ENCODE data around the gene SLC22A3. TPM values are rescaled to one million over a fixed set of nuclear protein-coding genes. Genes with fewer than 3 reads are reported as not detected.

SLC22A3 gene
- total RNA-seq, 2 experiments from 2014 or later = not detected

DNA sequence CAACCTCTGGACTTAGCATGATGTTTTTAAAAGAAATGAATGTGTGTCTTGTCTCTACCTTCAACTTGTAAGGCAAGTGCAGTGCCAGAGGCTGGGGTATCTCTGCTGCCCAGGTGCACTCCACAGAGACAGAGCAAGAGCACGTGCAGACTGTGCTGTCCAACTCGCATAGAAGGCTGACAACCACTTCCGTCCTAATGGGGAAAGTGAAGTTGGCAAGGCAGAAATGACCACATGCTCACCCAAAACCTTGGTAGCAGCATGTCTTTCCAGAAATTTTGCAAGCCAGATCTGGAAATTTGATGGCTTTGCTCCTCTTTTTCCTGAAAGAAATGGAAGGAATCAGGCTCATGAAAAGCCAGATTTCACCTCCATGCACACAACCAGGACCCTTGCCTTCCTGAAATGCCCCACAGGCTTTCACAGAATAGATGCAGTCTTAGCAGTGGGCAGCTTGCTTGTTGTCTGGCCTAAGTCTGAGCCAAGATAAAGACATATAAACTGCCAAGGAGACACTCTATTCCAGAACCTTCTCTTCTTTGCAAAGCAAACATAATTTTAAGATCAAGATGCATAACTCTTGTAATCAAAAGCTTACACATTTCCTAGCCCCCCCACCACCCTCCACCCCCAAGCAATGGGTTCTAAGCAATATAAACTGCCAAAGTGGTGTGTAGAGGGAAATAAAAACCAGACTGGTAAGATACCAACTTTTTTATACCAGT lies 26.8 kb downstream of the SLC22A3 start:
- no TSS peak for BruUV-seq (replicated peaks)
- ChIA-PET POLR2A (no interaction called here), CTCF (ENCODE audit: unreplicated experiment) (no interaction called here)

DNA sequence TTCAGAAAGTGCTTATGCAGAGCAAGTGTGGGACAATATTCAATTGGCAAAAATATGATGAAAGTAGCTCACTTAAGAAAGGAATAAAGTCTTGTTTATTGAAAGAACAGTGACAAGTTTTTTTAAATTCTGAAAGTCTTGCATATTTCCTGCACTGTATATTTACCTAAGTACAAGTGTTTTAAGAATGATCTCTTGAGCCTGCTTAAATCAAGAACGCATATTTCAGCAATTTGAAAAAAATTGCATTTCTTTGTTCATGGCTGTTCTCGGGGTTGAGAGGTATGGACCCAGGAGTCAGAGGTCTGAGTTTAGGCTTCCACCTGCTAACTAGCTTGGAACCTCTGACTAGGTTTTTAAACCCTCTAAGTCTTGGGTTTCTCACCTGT lies 27.4 kb downstream of the SLC22A3 start:
- Histone ChIP-seq H3K4me3 (ENCODE audit: low read depth, low read length, poor library complexity, severe bottlenecking) (no peak overlapping the region), H3K9me3 (ENCODE audit: low read length) (no peaks in the 10 kb centered on the region), H3K4me1 (ENCODE audit: insufficient read depth, low read length, poor library complexity, severe bottlenecking) (no peaks in the 10 kb centered on the region), H3K79me2 (ENCODE audit: insufficient read depth, low read depth, low read length) (no peaks in the 10 kb centered on the region), H2AFZ (ENCODE audit: low read length) (no peak overlapping the region), H3K4me2 (ENCODE audit: low read length) (no peak overlapping the region), H3K27ac (ENCODE audit: low read depth, low read length, poor library complexity, severe bottlenecking) (no peak overlapping the region), H4K20me1 (ENCODE audit: insufficient read depth, low read length) (no peaks in the 10 kb centered on the region), H3K9me2 (ENCODE audit: insufficient read depth, low read length) (no peaks in the 10 kb centered on the region), H3K36me3 (ENCODE audit: insufficient read depth, low read length) (no peaks in the 10 kb centered on the region)
- BruUV-seq (replicated peaks) = no TSS peak
- POLR2A ChIA-PET = no interaction called here
- no peak for DNase-seq (ENCODE audit: low spot score)
- intact Hi-C loops (cut with micrococcal nuclease; ENCODE audit: unreplicated experiment) = no loop called here
- TF ChIP-seq EZH2phosphoT487 (IDR thresholded peaks at IDR 0.05; ENCODE audit: borderline replicate concordance, low read depth, low read length) = no peak
- TF ChIP-seq, protein P1, sequence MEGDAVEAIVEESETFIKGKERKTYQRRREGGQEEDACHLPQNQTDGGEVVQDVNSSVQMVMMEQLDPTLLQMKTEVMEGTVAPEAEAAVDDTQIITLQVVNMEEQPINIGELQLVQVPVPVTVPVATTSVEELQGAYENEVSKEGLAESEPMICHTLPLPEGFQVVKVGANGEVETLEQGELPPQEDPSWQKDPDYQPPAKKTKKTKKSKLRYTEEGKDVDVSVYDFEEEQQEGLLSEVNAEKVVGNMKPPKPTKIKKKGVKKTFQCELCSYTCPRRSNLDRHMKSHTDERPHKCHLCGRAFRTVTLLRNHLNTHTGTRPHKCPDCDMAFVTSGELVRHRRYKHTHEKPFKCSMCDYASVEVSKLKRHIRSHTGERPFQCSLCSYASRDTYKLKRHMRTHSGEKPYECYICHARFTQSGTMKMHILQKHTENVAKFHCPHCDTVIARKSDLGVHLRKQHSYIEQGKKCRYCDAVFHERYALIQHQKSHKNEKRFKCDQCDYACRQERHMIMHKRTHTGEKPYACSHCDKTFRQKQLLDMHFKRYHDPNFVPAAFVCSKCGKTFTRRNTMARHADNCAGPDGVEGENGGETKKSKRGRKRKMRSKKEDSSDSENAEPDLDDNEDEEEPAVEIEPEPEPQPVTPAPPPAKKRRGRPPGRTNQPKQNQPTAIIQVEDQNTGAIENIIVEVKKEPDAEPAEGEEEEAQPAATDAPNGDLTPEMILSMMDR (conservative IDR thresholded peaks at IDR 0.05; ENCODE audit: low read length) = no peak
- CTCF ChIA-PET (ENCODE audit: unreplicated experiment) = no interaction called here

More for the DNA sequence above, 26.8 kb downstream of the SLC22A3 start:
- intact Hi-C loops (cut with micrococcal nuclease; ENCODE audit: unreplicated experiment) = no loop called here
- H4K20me1 ChIP-seq (ENCODE audit: insufficient read depth, low read length) = no peaks in the 10 kb centered on the region
- H3K4me3 ChIP-seq (ENCODE audit: low read depth, low read length, poor library complexity, severe bottlenecking) = no peak overlapping the region
- H3K4me2 ChIP-seq (ENCODE audit: low read length) = no peak overlapping the region
- TF ChIP-seq EZH2phosphoT487 (IDR thresholded peaks at IDR 0.05; ENCODE audit: borderline replicate concordance, low read depth, low read length) = no peak
- TF ChIP-seq, protein P1 (conservative IDR thresholded peaks at IDR 0.05; ENCODE audit: low read length) = no peak
- H3K9me2 ChIP-seq (ENCODE audit: insufficient read depth, low read length) = no peaks in the 10 kb centered on the region
- no peaks in the 10 kb centered on the region for H3K36me3 ChIP-seq (ENCODE audit: insufficient read depth, low read length)
- no peak overlapping the region for H2AFZ ChIP-seq (ENCODE audit: low read length)
- no peak overlapping the region for H3K27ac ChIP-seq (ENCODE audit: low read depth, low read length, poor library complexity, severe bottlenecking)
- H3K79me2 ChIP-seq (ENCODE audit: insufficient read depth, low read depth, low read length) = no peaks in the 10 kb centered on the region
- DNase-seq (ENCODE audit: low spot score) = no peak
- H3K9me3 ChIP-seq (ENCODE audit: low read length) = no peaks in the 10 kb centered on the region
- H3K4me1 ChIP-seq (ENCODE audit: insufficient read depth, low read length, poor library complexity, severe bottlenecking) = no peaks in the 10 kb centered on the region

DNA sequence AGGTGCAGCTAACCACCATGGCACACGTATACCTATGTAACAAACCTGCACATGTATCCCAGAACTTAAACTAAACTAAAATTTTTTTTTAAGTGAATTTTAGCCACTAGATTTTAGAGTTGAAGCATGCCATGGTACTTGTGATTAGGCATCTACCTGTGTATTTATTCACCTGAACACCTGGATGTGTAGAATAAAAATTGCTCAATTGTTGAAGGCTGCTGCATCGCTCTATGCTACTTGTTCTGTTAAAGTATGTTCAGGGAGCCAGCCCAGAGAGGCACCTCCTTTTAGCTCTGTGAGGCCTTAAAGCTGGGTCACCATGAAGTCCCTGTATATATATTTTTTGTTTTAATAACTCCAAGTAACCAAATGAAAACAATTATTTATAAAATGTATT lies 28.3 kb downstream of the SLC22A3 start:
- Histone ChIP-seq H3K9me3 (ENCODE audit: low read length) (no peaks in the 10 kb centered on the region), H3K9me2 (ENCODE audit: insufficient read depth, low read length) (no peaks in the 10 kb centered on the region), H3K36me3 (ENCODE audit: insufficient read depth, low read length) (no peaks in the 10 kb centered on the region), H3K4me3 (ENCODE audit: low read depth, low read length, poor library complexity, severe bottlenecking) (no peak overlapping the region), H3K27ac (ENCODE audit: low read depth, low read length, poor library complexity, severe bottlenecking) (no peak overlapping the region), H2AFZ (ENCODE audit: low read length) (no peak overlapping the region), H4K20me1 (ENCODE audit: insufficient read depth, low read length) (no peaks in the 10 kb centered on the region), H3K4me1 (ENCODE audit: insufficient read depth, low read length, poor library complexity, severe bottlenecking) (no peaks in the 10 kb centered on the region), H3K79me2 (ENCODE audit: insufficient read depth, low read depth, low read length) (no peaks in the 10 kb centered on the region), H3K4me2 (ENCODE audit: low read length) (no peak overlapping the region)
- CTCF ChIA-PET (ENCODE audit: unreplicated experiment) = no interaction called here
- DNase-seq (ENCODE audit: low spot score) = no peak
- BruUV-seq (replicated peaks) = no TSS peak
- TF ChIP-seq, protein P1 (conservative IDR thresholded peaks at IDR 0.05; ENCODE audit: low read length) = no peak
- intact Hi-C loops (cut with micrococcal nuclease; ENCODE audit: unreplicated experiment) = no loop called here
- POLR2A ChIA-PET = no interaction called here

All from OCI-LY7 (cell line).